ENCODE results near the gene ATP10B.

ATP10B gene

DNA sequence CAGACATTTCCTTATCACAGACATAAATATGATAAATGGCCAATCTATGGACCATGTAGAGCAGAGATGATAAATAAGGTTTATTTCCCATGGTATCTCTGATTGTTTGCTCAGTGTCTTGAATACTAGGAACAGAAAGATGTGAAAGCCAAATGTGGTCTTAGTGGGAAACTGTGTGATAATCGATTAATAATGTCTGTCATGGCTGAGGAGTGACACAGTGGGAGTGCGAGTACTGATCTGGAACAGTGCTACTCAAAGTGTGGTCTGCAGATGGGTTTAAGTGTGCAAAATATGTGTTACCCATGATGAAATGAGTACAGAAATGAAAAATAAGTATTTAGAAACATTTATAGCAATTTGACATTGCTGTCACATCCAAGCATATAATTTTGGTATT, 337.8 kb downstream of the ATP10B start:
- no peak for DNase-seq

DNA sequence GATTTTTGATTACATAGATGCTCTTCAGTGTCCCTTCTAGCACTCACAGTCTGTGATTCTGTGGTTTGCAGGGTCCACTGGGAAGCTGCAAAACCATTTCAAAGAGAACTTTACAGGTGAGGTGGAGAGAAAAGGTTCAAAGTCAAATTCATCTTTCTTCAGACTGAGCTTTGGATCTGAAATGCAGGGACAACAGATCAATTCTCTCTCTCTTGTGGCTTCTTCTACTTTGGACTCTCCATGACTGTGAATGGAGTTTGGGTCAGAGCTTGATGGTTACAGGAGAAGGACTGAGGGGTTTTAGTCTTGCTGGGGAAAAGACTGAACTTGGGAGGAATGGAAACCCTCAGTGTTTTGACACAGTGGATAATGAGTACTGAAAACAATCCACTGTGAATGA, 338.5 kb downstream of the ATP10B start:
- DNase-seq = no peak
